SIG-M5 treated with dmso at 0.1 percent for 504 hours (cell line): ENCODE data around the gene BCL2.
A peak's percentile ranks its signal among the peaks of the same experiment; 100 is the strongest.
"Not testable (repeated sequence)": the region's sequence is repeated elsewhere in the genome, so short reads cannot be mapped to it uniquely, and the experiment has no call there.

ENCODE experiments used
- DNase-seq: peaks from one replicate; lab custom pipeline; 2025; ENCODE audit not compliant: unreplicated experiment; lab: John Stamatoyannopoulos, UW

BCL2 gene

GRCh38 chr18:63206433-63207142, 113.0 kb downstream of the BCL2 start:
- no peak for DNase-seq

- DNase-seq, result no peak
Measured at GRCh38 chr18:63205791-63206252, 113.7 kb downstream of the BCL2 start.

- no peak for DNase-seq
Measured at GRCh38 chr18:63203497-63203896, 116.1 kb downstream of the BCL2 start.

- no peak for DNase-seq
Measured at GRCh38 chr18:63202828-63203227, 116.7 kb downstream of the BCL2 start.

GRCh38 chr18:63201456-63201855, 118.1 kb downstream of the BCL2 start:
- not testable (repeated sequence) for DNase-seq

- no peak for DNase-seq
Measured at GRCh38 chr18:63199743-63200241, 119.8 kb downstream of the BCL2 start.

- no peak for DNase-seq
Measured at GRCh38 chr18:63198868-63199742, 120.5 kb downstream of the BCL2 start.

- DNase-seq, result no peak
Measured at GRCh38 chr18:63198098-63198760, 121.3 kb downstream of the BCL2 start.

- DNase-seq, result peak; percentile 62
Measured at GRCh38 chr18:63197246-63197869, 122.2 kb downstream of the BCL2 start.

- DNase-seq, result no peak
Measured at GRCh38 chr18:63195326-63196159, 124.0 kb downstream of the BCL2 start.

- DNase-seq, result peak; percentile 24
Measured at GRCh38 chr18:63192885-63193349, 126.7 kb downstream of the BCL2 start.

GRCh38 chr18:63192126-63192884, 127.3 kb downstream of the BCL2 start:
- peak; percentile 38 for DNase-seq

GRCh38 chr18:63191413-63191812, 128.2 kb downstream of the BCL2 start:
- DNase-seq, result no peak

- not testable (repeated sequence) for DNase-seq
Measured at GRCh38 chr18:63190838-63191237, 128.7 kb downstream of the BCL2 start.

- DNase-seq, result no peak
Measured at GRCh38 chr18:63189817-63190216, 129.8 kb downstream of the BCL2 start.

- no peak for DNase-seq
Measured at GRCh38 chr18:63189041-63189440, 130.5 kb downstream of the BCL2 start.

GRCh38 chr18:63187791-63188460, 131.6 kb downstream of the BCL2 start:
- DNase-seq, result no peak

- DNase-seq, result no peak
Measured at GRCh38 chr18:63187223-63187574, 132.4 kb downstream of the BCL2 start.
